Skin epidermis (tissue), 12 donors: ENCODE data around the gene LRP1.
A peak's percentile ranks its signal among the peaks of the same experiment; 100 is the strongest.

Source experiments
- H3K27ac ChIP-seq, 21 experiments: fragments of 200-600 bp; sonication (generic) in 11 of 21; one replicate each; pipeline ENCODE4 v1.5.0; 2020; ENCODE audit warnings: mild to moderate bottlenecking in 3 of 21, inconsistent platforms in 2 of 21, moderate library complexity in 2 of 21
- H3K4me3 ChIP-seq, 7 experiments: fragments of 200-600 bp; sonication (generic) in 2 of 7; one replicate each; pipeline ENCODE4 v1.5.0; 2020; ENCODE audit warnings: inconsistent platforms in 2 of 7, mild to moderate bottlenecking in 2 of 7, moderate library complexity in 1 of 7

The LRP1 gene

DNA sequence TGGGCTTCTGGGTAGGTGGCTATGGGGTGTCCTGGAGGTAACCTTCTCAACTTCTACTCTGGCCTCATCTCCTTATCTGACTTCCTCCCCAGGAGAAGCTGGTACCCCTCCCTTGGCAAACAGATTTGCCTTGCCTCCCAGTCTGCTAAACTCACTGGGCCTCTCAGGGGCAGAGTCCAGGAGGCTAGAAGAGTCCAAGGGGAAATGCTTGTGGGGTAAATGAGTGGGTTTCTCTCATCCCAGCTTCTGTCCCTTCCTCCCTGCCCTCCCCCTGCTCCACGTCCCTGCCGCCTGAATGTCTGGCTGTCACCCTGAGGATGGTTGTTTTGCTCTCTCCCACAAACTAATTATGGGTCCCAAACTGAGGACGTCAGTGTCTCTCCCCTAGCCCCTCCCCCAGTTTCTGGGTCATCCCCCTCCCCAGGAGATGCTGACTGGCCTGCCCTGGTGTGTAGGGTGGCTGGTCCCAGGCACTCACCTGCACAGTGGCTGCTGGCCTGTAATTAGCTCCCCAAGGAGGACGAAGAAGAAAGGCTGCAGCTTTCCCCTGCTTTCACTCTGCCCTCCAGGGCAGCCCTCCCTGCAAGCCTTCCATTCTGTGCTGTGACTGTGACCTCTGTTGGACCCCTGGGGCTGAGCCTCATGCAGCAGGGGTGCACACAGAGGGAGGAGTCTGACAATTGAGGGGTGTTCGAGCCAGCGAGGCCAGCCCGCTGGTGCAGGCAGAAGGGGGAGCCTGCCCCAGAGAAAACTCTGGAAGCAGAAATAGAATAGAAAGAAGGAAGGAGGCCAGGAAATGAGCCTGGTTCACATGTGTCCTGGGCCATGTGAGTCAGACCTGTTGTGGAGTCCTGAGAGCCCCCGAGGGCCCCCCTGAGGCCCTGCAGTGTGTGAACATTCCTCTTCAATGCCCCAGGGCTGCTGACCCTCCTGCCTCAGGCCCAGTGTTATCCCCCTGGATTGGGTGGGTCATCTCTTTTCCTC is 19.0 kb downstream of the LRP1 start, which contains the start of gene LRP1-AS:
Gene LRP1-AS (minus strand): TSS at position 659 of the 984 bp plus-strand sequence.
- no peak within 1 kb of the TSS for H3K4me3 ChIP-seq
- H3K27ac ChIP-seq = peak within 1 kb of the TSS in 20 of 21 experiments; percentile 27 to 85 (median 80)

DNA sequence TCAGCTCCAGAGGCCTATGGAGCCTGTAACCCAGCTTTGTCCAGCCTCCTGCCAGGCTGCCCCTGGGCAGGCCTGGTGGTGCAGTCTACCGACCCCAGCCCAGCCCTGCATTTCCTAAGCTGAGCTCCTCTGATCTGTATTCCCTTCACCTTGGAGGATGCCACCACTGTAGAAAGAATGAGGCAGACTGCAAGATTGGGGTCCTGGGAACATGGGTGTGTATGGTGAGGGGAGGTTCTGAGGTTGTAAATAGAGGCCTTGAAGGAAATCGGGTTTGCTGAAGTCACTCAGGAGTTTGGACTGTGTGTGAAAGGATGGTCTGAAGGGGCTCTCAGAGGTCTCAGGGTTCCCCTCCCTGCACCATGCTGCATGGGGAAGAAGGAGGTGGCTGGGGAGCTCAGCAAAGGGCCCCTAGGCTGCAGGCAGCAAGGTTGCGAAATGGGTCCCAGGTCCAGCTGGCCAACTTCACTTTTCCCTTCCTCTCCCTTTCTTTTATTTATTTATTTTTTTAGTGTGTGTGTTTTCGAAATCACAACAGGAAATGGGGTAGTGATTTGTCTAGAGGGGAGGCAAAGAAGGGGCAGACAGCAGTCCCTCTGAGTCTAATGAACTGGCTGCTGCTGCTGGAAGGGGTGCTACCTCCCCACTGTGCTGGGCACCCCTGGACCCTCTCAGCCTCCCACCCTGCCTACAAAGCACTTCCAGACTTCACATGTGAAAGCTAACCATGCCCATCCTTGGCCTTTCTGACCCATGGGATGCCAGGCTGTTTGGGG is 20.4 kb downstream of the LRP1 start:
- Histone ChIP-seq H3K4me3 (no peak overlapping the region), H3K27ac (peak overlapping the region; percentile 1 to 85 (median 79))

DNA sequence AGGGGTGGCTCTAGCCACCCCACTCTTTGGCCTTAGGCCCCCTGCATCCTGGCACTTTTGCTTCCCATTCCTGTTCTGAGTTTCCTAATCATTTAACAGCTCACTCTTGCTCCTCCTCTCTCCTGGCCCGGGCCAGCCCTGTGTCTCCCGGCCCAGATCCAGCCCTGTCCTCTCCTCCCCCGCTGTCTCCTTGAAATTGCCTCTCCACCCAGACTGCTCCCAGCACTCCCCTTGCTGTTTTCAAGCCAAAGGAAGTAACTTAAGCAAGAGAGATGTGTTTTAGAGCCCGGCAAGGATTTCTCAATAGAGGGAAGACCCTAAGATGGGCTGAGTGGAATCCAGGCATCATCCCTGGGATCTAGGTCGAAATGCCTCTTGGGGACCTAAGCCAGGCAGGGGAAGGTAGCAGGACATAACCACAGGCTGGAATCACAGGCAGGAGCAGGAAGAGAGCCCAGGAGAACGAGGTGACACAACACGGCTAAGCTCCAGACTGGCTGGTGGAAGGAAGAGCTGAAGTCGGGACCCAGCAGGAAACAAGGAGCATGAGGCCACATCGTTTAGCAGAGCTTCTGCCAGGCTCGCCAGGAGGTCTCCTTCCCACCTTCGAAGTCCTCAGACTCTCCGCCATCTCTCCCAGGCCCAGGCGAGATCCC is 21.1 kb downstream of the LRP1 start:
- Histone ChIP-seq H3K27ac (peak overlapping the region; percentile 17 to 85 (median 79)), H3K4me3 (no peak overlapping the region)

DNA sequence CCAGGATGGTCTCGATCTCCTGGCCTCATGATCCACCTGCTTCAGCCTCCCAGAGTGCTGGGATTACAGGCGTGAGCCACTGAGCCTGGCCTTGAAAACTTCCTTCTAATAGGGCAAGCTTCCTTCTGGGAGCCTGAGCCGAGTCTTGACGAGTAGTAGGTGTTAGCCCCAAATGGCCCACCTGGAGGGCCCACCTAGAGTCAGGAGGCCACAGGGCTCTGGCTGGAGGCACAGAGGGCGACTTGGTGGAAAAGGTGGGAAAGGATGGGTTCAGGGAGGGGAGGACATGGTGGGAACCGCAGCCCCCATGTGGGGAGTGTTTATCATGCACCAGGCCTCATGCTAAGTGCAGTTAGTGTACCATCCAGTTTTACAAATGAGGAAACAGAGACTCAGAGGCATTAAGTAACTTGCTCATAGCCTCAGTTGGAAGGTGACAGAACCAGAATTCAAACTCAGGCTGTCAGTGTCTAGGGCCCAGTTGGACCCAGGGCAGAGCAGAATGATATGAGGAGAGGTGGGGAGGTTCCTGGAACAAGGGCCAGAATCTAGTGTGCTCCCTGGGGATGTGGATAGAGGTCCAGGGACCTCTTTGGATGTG is 22.2 kb downstream of the LRP1 start:
- no peak overlapping the region for H3K4me3 ChIP-seq

DNA sequence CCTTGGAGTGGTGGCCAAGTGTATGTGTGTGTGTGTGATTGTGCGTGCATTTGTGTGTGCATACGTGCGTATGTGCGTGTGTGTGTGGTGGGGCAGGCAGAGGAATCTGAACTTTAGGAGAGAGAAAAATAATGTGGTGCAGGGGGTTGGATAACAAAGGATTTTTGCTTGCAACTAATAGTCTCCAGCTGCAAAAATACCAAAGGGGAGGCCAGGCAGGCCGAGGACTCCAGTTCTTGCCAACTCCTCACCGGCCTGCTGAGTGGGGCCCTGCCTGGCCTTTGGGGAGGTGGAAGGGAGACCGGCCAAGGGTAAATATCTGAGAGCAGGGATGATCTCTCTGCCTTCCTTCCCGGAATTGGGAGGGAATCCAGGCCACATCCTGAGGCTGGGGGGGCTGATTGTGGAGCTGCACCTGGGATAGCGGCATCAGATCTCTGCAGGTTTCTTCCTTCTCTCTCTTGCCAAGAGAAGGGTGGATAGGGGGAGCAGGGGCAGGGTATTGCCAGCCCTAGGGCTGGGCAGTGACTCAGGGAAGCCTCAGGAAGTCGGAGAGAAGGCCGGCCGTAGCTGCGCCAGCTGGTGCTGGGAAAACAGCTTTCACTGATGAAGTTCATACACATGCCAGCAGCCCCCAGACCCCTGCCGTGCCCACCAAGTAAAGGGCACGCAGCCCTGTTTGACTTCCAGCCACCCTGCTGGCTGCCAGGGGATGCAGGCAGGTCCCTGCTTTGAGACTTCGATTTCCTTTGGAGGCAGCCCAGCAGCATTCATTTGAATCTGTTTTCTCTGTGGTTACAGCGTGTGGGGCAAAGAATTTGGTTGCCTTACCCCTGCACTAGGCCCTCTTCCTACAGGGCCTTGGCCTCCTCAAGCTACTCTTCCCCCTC is 23.7 kb downstream of the LRP1 start:
- peak overlapping the region in 20 of 21 experiments; percentile 51 to 87 (median 76) for H3K27ac ChIP-seq
- no peak overlapping the region for H3K4me3 ChIP-seq

More for the DNA sequence above, 22.2 kb downstream of the LRP1 start:
- H3K27ac ChIP-seq = peak overlapping the region in 18 of 21 experiments; percentile 16 to 87 (median 80)

DNA sequence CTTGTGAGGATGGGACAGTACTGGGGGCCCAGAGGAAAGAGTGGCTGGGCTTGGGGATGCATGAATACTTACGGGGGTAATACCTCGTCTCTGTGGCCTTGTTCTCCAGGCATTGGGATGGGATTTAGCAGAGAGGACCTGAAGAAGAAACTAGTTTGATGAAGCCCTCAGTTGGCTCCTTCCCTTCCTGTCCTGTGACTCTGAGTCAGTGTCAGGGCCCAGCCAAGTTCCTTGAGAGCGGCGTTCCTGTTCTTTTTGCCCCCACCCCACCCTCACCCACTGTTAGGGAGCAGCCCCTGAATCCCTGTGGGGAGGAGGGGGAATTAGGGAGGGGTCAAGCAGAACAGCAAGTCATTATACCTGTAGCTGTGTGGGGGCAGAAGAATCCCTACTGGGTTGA is 24.4 kb downstream of the LRP1 start:
- Histone ChIP-seq H3K27ac (peak overlapping the region in 20 of 21 experiments; percentile 51 to 87 (median 76)), H3K4me3 (no peak overlapping the region)

DNA sequence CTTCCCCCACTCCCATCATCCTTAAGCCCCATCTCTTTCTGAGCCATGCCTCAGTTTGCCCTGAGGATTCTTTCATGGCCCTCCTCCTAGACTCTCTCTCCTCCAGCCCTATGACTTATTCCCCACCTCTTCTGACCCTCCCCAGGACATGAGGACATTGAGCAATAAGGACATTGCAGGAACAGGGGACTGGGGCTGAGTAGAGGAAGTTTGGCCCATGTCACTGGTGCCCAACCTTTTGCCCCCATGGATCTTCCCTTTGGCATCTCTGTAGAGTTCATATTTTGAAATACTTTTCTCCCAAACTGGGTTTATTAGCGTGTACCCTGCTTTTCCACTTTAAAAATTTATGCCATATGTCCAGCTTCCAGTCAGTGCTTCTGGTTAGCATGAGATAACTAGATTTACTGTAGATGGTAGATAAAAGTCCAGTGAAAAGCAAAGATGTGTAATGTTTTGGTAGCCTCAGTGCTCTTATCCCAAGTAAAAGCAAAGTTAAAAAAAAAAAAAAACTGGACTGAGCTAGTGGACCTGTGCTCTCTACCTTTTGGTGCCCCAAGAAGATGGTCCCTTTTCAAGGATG is 25.2 kb downstream of the LRP1 start:
- H3K4me3 ChIP-seq = no peak overlapping the region
- H3K27ac ChIP-seq = peak overlapping the region in 17 of 21 experiments; percentile 23 to 87 (median 78)

DNA sequence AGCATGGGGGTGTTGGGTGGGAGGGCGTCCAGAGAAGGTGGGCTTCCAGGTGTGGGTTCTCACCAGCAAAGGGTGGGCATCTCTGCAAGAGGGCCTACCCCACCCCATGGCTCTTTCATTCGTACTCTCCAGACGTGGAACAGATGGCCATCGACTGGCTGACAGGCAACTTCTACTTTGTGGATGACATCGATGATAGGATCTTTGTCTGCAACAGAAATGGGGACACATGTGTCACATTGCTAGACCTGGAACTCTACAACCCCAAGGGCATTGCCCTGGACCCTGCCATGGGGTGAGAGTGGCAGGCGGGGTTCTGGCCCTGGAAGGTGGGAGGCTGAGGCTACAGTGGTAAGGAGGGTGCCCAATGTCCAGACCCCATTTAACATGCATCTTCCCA is 25.8 kb downstream of the LRP1 start:
- peak overlapping the region in 6 of 21 experiments; percentile 1 to 83 (median 55) for H3K27ac ChIP-seq
- H3K4me3 ChIP-seq = no peak overlapping the region

DNA sequence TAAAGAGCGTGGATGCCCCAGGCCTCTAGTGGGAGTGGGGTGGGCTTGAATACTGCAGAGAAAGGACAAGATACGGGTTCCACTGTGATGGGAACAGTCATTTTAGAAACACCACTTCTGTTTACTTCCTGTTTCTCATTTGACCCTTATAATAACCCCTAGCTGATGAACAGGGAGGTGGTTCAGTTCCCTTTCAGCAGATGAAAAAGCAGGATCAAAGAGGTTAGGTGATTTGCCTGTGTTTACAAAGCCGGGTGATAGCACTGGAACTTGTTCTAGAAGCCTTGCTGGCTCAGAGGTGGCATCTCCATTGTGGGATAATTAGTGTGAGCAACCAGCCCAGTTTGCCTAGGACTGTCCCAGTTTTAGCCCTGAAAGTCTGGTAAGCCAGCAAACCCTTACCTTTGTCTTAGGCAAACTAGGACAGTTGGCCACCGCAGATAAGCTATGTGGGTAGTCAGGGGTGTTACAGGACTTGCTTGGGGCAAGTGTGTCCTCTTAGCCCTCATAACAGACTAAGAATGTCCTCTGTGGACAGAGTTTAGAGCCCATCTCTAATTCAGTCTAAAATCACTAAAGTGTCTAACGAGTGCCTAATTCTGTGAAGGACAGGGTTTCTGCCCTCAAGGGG is 26.6 kb downstream of the LRP1 start:
- Histone ChIP-seq H3K4me3 (no peak overlapping the region), H3K27ac (peak overlapping the region in 7 of 21 experiments; percentile 5 to 81 (median 27))

DNA sequence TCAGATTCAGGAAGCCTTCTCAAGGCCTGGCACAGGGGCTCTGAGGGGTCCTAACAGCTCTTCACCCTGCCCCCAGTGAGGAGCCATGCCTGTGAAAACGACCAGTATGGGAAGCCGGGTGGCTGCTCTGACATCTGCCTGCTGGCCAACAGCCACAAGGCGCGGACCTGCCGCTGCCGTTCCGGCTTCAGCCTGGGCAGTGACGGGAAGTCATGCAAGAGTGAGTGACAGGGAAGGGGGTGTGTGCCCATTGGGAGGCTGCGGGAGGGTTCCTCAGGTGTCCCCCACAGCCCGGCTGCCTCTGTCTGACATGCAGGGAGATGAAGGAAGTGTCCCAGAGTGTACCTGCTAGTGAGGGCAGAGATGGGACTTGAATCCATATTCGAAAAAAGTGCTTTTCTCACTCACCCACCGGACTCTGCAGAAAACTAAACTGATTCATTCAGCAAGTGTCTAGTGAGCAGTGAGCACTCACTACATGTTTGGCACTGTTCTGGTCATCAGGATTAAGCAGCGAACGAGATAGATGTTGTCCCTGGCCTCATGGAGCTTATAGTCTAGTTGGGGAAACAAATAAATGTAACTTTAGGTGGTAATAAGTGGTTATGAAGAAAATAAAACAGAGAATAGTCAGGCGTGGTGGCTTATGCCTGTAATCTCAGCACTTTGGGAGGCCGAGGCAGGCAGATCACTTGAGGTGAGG is 28.6 kb downstream of the LRP1 start:
- peak overlapping the region in 5 of 21 experiments; percentile 8 to 50 (median 36) for H3K27ac ChIP-seq
- no peak overlapping the region for H3K4me3 ChIP-seq

DNA sequence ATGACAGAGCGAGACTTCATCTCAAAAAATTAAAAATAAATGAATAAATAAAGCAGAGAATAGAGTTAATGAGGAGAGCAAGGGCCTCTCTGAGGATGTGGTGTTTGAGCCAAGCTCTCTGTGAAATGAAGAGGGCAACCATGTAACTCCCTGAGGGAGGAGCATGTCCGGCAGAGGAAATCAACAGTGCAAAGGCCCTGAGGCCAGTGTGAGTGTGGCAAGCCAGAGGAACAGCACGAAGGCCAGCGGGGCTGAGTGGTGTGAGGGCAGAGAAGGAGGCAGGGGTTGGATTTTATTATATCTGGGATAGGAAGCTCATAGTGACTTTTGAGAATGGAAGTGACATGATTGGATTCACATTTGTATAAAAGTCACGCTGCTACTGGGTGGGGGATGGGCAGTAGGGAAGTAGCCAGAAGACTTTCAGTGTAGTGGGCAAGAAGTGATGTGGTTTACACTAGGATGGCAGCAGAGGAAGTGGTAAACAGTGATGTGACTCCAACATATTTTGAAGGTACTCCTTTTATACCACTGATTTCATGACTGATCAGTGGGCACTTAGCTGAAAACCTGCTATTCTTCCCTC is 29.4 kb downstream of the LRP1 start:
- peak overlapping the region in 5 of 21 experiments; percentile 10 to 65 (median 25) for H3K27ac ChIP-seq
- no peak overlapping the region for H3K4me3 ChIP-seq

DNA sequence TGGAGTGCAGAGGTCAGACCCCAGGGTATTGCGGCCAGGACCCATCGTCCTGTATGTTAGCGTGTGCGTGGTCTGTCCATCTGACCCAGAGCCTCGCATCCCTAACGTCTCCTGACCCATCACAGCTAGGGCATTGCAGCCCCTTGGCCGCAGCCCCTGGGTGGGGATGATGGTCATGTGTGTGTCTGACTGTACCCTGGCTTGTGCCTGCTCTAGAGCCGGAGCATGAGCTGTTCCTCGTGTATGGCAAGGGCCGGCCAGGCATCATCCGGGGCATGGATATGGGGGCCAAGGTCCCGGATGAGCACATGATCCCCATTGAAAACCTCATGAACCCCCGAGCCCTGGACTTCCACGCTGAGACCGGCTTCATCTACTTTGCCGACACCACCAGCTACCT is 29.9 kb downstream of the LRP1 start:
- Histone ChIP-seq H3K4me3 (no peak overlapping the region), H3K27ac (peak overlapping the region in 7 of 21 experiments; percentile 10 to 65 (median 29))

DNA sequence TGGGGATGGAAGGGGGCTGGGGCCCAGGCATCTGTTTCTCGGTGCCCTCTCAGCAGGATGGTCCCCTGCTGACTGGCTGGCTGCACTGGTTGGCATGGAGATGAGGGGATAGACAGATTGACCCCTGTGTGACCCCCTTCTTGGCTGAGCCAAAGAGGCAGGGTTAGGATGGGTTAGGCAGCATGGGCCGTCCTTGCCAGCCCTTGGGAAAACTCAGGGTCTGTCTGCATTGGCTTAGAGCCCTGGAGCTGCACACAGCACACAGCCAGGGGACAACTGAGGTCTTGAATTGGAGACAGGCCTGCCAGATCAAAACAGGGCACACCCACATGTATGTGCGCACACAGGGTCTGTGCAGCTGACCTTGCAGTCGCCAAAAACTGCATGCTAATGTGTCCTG is 30.4 kb downstream of the LRP1 start:
- no peak overlapping the region for H3K4me3 ChIP-seq
- H3K27ac ChIP-seq = peak overlapping the region in 6 of 21 experiments; percentile 10 to 65 (median 27)

DNA sequence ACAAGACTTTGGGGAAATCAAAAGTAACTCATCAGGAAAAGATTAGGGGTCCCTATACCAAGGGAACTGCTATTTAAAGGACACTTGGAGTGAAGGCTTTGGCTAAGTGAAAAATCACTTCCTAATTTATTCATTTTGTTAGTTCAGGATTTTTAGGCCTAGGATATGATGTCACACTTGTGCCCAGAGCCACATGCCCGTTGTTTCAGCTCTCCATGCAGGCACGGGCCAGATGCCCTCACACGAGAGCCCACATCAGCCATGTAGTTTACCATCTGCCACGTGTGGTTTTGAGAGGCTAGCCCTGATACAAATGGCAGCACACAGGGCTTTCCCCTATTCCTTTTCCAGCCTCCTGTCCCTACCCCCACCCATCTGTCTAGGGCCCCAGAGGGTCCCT is 31.0 kb downstream of the LRP1 start:
- Histone ChIP-seq H3K27ac (peak overlapping the region in 5 of 21 experiments; percentile 9 to 65 (median 47)), H3K4me3 (no peak overlapping the region)

DNA sequence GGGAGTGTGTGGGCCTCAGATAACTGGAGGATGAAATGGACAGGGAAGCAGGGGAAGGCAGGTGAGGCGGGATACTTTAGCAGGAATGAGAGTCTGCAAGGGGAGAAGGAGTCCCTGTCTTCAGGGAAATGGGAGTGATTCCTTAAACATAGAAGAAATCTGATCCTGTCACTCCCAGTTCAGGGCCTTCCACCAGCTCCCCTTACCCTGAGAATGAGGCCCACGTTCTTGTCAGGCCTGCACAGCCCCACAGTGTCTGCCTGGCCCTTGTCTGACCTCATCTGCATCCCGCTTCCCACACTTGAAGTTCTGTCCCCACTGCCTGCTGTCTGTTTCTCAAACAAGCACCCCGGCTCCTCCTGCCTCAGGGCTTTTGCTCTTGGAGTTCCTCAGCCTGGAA is 31.8 kb downstream of the LRP1 start:
- no peak overlapping the region for H3K4me3 ChIP-seq
- H3K27ac ChIP-seq = peak overlapping the region in 5 of 21 experiments; percentile 5 to 55 (median 15)

DNA sequence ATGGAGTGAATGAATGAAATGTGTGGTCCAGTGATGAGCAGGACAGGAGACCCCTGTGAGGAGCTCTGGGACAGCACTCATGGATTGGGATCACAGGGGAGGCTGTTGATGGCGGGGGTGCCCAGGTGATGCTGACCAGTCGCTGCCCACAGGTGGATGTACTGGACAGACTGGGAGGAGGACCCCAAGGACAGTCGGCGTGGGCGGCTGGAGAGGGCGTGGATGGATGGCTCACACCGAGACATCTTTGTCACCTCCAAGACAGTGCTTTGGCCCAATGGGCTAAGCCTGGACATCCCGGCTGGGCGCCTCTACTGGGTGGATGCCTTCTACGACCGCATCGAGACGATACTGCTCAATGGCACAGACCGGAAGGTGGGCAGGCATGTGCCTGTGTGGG is 32.5 kb downstream of the LRP1 start:
- no peak overlapping the region for H3K27ac ChIP-seq
- no peak overlapping the region for H3K4me3 ChIP-seq
